Liver (tissue), 9 donors: ENCODE measurements around the gene DGKA. TPM values are rescaled to one million over a fixed set of nuclear protein-coding genes. Genes with fewer than 3 reads are reported as not detected.
A peak's percentile ranks its signal among the peaks of the same experiment; 100 is the strongest.

Experiments
- DNase-seq: peaks from one replicate; pipeline ENCODE4 v3.0.0-alpha.2; 2017; ENCODE audit warnings: low spot score
- H3K27ac ChIP-seq, 2 donors: one replicate each; pipeline ENCODE4 v1.7.0; 2013; ENCODE audit warnings: inconsistent platforms in 2 of 2, low read length in 2 of 2, control low read depth in 1 of 2, low read depth in 1 of 2, mild to moderate bottlenecking in 1 of 2
- H3K27me3 ChIP-seq, 4 donors: one replicate each; pipeline versions ENCODE4 v1.6.1 to v1.7.0; 2013; ENCODE audit warnings: low read length in 3 of 4, inconsistent platforms in 1 of 4, mild to moderate bottlenecking in 1 of 4, moderate library complexity in 1 of 4; ENCODE audit not compliant: control insufficient read depth in 4 of 4, insufficient read depth in 4 of 4
- H3K36me3 ChIP-seq, 4 donors: one replicate each; pipeline versions ENCODE4 v1.6.1 to v1.7.0; 2013; ENCODE audit warnings: low read length in 3 of 4, mild to moderate bottlenecking in 3 of 4, low read depth in 1 of 4, moderate library complexity in 1 of 4; ENCODE audit not compliant: control insufficient read depth in 4 of 4, insufficient read depth in 3 of 4
- H3K4me1 ChIP-seq, 4 donors: one replicate each; pipeline versions ENCODE4 v1.6.1 to v1.7.0; 2013; ENCODE audit warnings: low read length in 3 of 4, mild to moderate bottlenecking in 3 of 4, moderate library complexity in 1 of 4; ENCODE audit not compliant: control insufficient read depth in 4 of 4, insufficient read depth in 4 of 4
- H3K4me3 ChIP-seq, 3 donors: one replicate each; pipeline versions ENCODE4 v1.6.1 to v1.7.0; 2013; ENCODE audit warnings: low read length in 3 of 3, control low read depth in 1 of 3, low read depth in 1 of 3, mild to moderate bottlenecking in 1 of 3
- H3K9ac ChIP-seq, 2 donors: one replicate each; pipeline ENCODE4 v1.7.0; 2013; ENCODE audit warnings: low read length in 2 of 2, mild to moderate bottlenecking in 2 of 2, moderate library complexity in 2 of 2, control low read depth in 1 of 2, low read depth in 1 of 2
- H3K9me3 ChIP-seq, 4 donors: one replicate each; pipeline versions ENCODE4 v1.6.1 to v1.7.0; 2013; ENCODE audit warnings: low read length in 3 of 4; ENCODE audit not compliant: control insufficient read depth in 4 of 4
- TAF1 ChIP-seq: conservative IDR thresholded peaks from 2 replicates; pipeline ENCODE4 v1.6.1; 2016; ENCODE audit warnings: antibody characterized with exemption, mild to moderate bottlenecking
- WGBS: extraction: QIAGEN DNeasy Blood & Tissue Kit; methylation state at CpG from one replicate; pipeline ENCODE4 v1.1.7; 2013; 5-methylcytosine and 5-hydroxymethylcytosine counted together
- polyA plus RNA-seq, 2 donors: library from polyadenylated mRNA; stranded (reverse) in 1 of 2; unstranded in 1 of 2; fragments of 200-250 nt in 1 of 2; fragments of >200 nt in 1 of 2; fragmentation: Nextera tagmentation in 1 of 2; extraction: Ambion mirVana in 1 of 2; gene quantifications; one replicate each; pipeline versions ENCODE4 v1.2.1 to v1.2.3, GENCODE V29; 2013 to 2015
- total RNA-seq, 2 donors: library from RNA; depleted of rRNA; stranded (reverse); fragments of >200 nt; gene quantifications; one replicate each; pipeline ENCODE4 v1.2.3, GENCODE V29; 2014
- TF ChIP-seq, protein P1 (sequence below): IDR thresholded peaks from 2 replicates; pipeline ENCODE4 v1.6.1; 2016; ENCODE audit warnings: antibody characterized with exemption
- TF ChIP-seq, protein P2 (sequence below): IDR thresholded peaks from 2 replicates; pipeline ENCODE4 v1.6.1; 2016; ENCODE audit warnings: antibody characterized with exemption, mild to moderate bottlenecking
- TF ChIP-seq, protein P3 (sequence below): IDR thresholded peaks from 2 replicates; pipeline ENCODE4 v1.6.1; 2016; ENCODE audit warnings: antibody characterized with exemption
- donor health status: healthy.
- donor health status: healthy.
- donor health status: healthy.
- donor health status: healthy.
- donor health status: healthy.

Gene DGKA
- total and polyA plus RNA-seq, 4 donors: 2.1 to 10.5 (median 5.1) TPM

DNA sequence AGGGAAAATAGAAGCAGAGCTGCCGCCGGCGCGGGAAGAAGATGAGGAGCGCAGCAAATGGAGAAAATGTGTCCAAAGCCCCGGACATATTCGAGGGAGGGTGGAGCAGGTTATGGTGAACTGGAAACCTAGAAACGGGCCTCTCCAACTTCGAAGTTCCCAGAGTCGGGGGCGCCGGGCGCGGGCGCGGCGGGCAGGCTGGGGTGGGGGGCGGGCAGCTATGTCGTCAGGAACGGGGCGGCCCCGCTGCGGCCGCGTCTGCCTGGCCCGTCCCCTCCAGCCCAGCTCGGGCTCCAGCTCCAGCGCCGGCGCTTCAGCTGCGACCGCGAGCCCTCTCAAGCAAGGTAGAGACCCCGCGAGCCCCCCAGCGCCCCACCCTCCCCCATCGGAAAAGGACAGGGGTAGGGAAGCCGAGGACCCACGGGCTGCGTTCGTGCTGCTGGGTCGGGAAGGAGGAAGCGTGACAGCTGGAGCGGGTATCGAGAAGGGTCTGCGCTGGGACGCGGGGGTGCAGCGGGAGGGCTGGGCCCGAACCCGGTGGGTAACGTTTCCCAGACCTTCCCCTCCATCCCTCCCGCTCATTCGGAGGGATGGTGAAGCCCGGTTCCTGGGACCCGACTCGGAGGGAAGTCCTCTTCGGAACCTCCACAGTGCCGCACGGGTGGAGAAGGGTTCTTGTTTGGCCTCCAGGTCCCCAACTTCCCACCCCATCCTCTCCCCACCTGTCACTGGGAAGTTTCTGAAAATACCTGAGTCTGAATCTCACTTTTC, 1.0 kb downstream of the DGKA start:
- peak overlapping the region in 1 of 2 donors; percentile 33 for H3K9ac ChIP-seq
- peaks cover 4 to 20% (median 10%) of the 10 kb centered on the region in 4 donors for H3K4me1 ChIP-seq
- TF ChIP-seq, protein P1, sequence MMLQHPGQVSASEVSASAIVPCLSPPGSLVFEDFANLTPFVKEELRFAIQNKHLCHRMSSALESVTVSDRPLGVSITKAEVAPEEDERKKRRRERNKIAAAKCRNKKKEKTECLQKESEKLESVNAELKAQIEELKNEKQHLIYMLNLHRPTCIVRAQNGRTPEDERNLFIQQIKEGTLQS: no peak
- TF ChIP-seq, protein P2, sequence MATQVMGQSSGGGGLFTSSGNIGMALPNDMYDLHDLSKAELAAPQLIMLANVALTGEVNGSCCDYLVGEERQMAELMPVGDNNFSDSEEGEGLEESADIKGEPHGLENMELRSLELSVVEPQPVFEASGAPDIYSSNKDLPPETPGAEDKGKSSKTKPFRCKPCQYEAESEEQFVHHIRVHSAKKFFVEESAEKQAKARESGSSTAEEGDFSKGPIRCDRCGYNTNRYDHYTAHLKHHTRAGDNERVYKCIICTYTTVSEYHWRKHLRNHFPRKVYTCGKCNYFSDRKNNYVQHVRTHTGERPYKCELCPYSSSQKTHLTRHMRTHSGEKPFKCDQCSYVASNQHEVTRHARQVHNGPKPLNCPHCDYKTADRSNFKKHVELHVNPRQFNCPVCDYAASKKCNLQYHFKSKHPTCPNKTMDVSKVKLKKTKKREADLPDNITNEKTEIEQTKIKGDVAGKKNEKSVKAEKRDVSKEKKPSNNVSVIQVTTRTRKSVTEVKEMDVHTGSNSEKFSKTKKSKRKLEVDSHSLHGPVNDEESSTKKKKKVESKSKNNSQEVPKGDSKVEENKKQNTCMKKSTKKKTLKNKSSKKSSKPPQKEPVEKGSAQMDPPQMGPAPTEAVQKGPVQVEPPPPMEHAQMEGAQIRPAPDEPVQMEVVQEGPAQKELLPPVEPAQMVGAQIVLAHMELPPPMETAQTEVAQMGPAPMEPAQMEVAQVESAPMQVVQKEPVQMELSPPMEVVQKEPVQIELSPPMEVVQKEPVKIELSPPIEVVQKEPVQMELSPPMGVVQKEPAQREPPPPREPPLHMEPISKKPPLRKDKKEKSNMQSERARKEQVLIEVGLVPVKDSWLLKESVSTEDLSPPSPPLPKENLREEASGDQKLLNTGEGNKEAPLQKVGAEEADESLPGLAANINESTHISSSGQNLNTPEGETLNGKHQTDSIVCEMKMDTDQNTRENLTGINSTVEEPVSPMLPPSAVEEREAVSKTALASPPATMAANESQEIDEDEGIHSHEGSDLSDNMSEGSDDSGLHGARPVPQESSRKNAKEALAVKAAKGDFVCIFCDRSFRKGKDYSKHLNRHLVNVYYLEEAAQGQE: no peak
- TF ChIP-seq, protein P3, sequence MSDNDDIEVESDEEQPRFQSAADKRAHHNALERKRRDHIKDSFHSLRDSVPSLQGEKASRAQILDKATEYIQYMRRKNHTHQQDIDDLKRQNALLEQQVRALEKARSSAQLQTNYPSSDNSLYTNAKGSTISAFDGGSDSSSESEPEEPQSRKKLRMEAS: no peak
- no peaks in the 10 kb centered on the region for H3K36me3 ChIP-seq
- DNase-seq: peak; percentile 64
- WGBS: 2% methylated on average over 60 of the region's 60 CpGs
- H3K27ac ChIP-seq: peak overlapping the region; percentile 6 to 71
- H3K4me3 ChIP-seq: peak overlapping the region; percentile 36 to 68 (median 58)
- H3K27me3 ChIP-seq: no peaks in the 10 kb centered on the region
- H3K9me3 ChIP-seq: no peaks in the 10 kb centered on the region

DNA sequence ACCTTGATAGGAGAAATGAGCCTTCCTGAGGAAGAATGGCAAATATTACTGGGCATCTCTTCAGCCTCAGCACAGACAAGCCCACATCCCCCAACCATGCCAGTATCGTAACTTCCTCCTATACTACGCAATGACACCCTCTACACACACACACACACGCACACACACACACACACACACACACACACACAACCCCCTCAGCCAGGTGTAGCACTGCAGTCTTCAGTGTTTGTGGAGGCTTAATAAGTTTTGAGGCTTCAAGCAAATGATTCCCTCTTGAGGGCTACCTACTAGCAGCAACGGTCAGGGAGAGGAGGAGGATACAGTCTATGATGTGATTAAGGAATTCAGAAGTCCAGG, 1.6 kb downstream of the DGKA start:
- no peaks in the 10 kb centered on the region for H3K27me3 ChIP-seq
- TF ChIP-seq, protein P1: no peak
- DNase-seq: no peak
- no peaks in the 10 kb centered on the region for H3K36me3 ChIP-seq
- peak overlapping the region in 2 of 3 donors; percentile 29 to 68 for H3K4me3 ChIP-seq
- peaks cover 4 to 20% (median 10%) of the 10 kb centered on the region in 4 donors for H3K4me1 ChIP-seq
- no peak overlapping the region for H3K27ac ChIP-seq
- no peaks in the 10 kb centered on the region for H3K9me3 ChIP-seq
- peak overlapping the region in 1 of 2 donors; percentile 33 for H3K9ac ChIP-seq
- WGBS: 25% methylated on average over 4 of the region's 4 CpGs

DNA sequence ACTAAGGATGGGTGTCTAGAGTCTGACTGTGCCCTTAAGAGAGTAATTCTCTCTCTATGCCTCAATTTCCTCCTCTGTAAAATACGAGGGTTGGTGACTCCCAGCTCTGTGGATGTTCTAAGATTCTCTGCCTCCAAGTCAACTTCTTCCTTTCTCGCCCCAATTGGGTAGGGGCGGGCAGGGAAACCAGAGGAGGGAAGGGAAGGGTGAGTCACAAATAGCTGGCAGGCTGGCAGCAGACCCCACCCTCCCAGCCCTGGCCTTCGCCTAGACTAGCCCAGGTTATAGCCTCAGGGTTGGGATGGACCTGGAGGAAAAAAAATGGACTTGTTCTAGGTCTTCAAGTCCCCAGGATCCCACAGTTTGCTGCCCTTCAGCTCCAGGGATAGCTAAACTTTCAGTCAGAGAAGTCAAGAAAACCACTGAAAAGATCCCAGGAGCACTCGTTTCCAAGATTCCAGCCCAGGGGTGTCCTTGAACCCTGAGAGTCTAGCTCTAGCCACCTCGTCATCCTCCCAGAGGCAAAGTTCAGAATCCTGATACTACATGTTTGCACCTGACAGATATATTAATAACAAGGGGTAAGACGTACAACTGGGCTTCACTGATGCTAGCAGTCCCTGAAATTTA, 2.3 kb downstream of the DGKA start:
- DNase-seq: no peak
- 74% methylated on average over 7 of the region's 7 CpGs for WGBS
- H3K4me3 ChIP-seq: no peak overlapping the region
- H3K27ac ChIP-seq: no peak overlapping the region
- H3K9me3 ChIP-seq: no peaks in the 10 kb centered on the region
- H3K9ac ChIP-seq: no peak overlapping the region
- H3K36me3 ChIP-seq: no peaks in the 10 kb centered on the region
- no peaks in the 10 kb centered on the region for H3K27me3 ChIP-seq
- H3K4me1 ChIP-seq: peaks cover 3 to 15% (median 7%) of the 10 kb centered on the region in 4 donors
- no peak for TF ChIP-seq TAF1
- TF ChIP-seq, protein P3: no peak
